ENCODE measurements around the gene IVD. TPM values are rescaled to one million over a fixed set of nuclear protein-coding genes. Genes with fewer than 3 reads are reported as not detected.

The IVD gene
- total RNA-seq, 1 donor from 2014 or later = 12.4 TPM

- Histone ChIP-seq H3K36me3 (ENCODE audit: control insufficient read depth, insufficient read depth, low read length) (no peaks in the 10 kb centered on the region), H3K4me3 (ENCODE audit: low read depth, low read length) (no peak overlapping the region), H3K27me3 (ENCODE audit: control insufficient read depth, insufficient read depth, low read length) (no peaks in the 10 kb centered on the region)
- TF ChIP-seq CTCF (IDR thresholded peaks at IDR 0.05; ENCODE audit: insufficient read depth, low read length, severe bottlenecking) = no peak
- no peak for FAIRE-seq
- no peak for DNase-seq (ENCODE audit: low read depth)
These were observed 64.3 kb downstream of the IVD start for GRCh38 chr15:40469776-40470390.

- Histone ChIP-seq H3K36me3 (ENCODE audit: control insufficient read depth, insufficient read depth, low read length) (no peaks in the 10 kb centered on the region), H3K4me3 (ENCODE audit: low read depth, low read length) (peak within 1 kb of the TSS; percentile 57), H3K27me3 (ENCODE audit: control insufficient read depth, insufficient read depth, low read length) (no peaks in the 10 kb centered on the region)
- DNase-seq (ENCODE audit: low read depth) (no peak), FAIRE-seq (no peak)
- TF ChIP-seq CTCF (IDR thresholded peaks at IDR 0.05; ENCODE audit: insufficient read depth, low read length, severe bottlenecking) = no peak
These were observed 65.0 kb downstream of the IVD start, which contains the start of gene CHST14 for GRCh38 chr15:40470423-40471104. TSS of gene CHST14 (plus strand) at chr15:40470984. CDS start at chr15:40471214, 230 bp downstream.

Other genes starting within 250 kb of the IVD start
- gene BUB1B, start 244.7 kb upstream of the IVD start, total RNA-seq = 0.79 and 0.90 TPM in 2 replicates
- gene PAK6, start 166.7 kb upstream of the IVD start, total RNA-seq = 11.6 and 11.8 TPM in 2 replicates
- not detected in 2 replicates for gene ANKRD63, start 122.7 kb upstream of the IVD start, total RNA-seq
- not detected in 2 replicates for gene PLCB2, start 97.9 kb upstream of the IVD start, total RNA-seq
- gene INAFM2, start 82.1 kb upstream of the IVD start, total RNA-seq = 6.3 and 6.8 TPM in 2 replicates
- 12.1 and 17.3 TPM in 2 replicates for gene CCDC9B, start 64.9 kb upstream of the IVD start, total RNA-seq
- gene PHGR1, start 54.8 kb upstream of the IVD start, total RNA-seq = not detected in 2 replicates
- under 0.01 TPM in 1 of 2 replicates, not detected in the other for gene DISP2, start 47.6 kb upstream of the IVD start, total RNA-seq
- 35.6 and 56.9 TPM in 2 replicates for gene KNSTRN, start 23.1 kb upstream of the IVD start, total RNA-seq
- gene BAHD1, start 35.2 kb downstream of the IVD start, total RNA-seq = 4.2 and 6.3 TPM in 2 replicates
- gene CHST14, start 65.2 kb downstream of the IVD start, total RNA-seq = 1.0 and 1.1 TPM in 2 replicates
- 9.3 and 16.3 TPM in 2 replicates for gene CCDC32, start 159.2 kb downstream of the IVD start, total RNA-seq
- 14.7 and 18.4 TPM in 2 replicates for gene RPUSD2, start 163.5 kb downstream of the IVD start, total RNA-seq
- 0.53 and 1.0 TPM in 2 replicates for gene KNL1, start 188.5 kb downstream of the IVD start, total RNA-seq

Measured in bronchial epithelial cell (primary cell).